ENCODE data around the gene ENOX1. TPM values are rescaled to one million over a fixed set of nuclear protein-coding genes. Genes with fewer than 3 reads are reported as not detected.

The ENOX1 gene
- total and polyA plus RNA-seq, 2 of the 8 experiments (the other 6 are each of a cell fraction or from before 2014, with no cell fraction given) = 0.23 to 0.37 TPM

GRCh38 chr13:43309311-43309710 is 477.5 kb downstream of the ENOX1 start:
- H3K14ac ChIP-seq (ENCODE audit: insufficient read length) = no peak overlapping the region
- H3K9ac ChIP-seq (replicated peaks in 1 of 4; ENCODE audit: extremely low read depth in 1 of 4, low read depth in 3 of 4, low read length in 3 of 4) = no peak overlapping the region
- H3K56ac ChIP-seq (replicated peaks; ENCODE audit: insufficient read length, low read depth, low read length) = no peak overlapping the region
- no peak overlapping the region for H2BK5ac ChIP-seq (ENCODE audit: low read depth, low read length)
- FAIRE-seq (no peak), DNase-seq (ENCODE audit: low read depth in 1 of 2, low spot score in 2 of 2) (no peak)
- no peak overlapping the region for H2BK15ac ChIP-seq (ENCODE audit: low read length)
- H2AFZ ChIP-seq (ENCODE audit: low read length) = no peak overlapping the region
- H3K4me3 ChIP-seq (ENCODE audit: extremely low read depth in 1 of 4, insufficient read depth in 2 of 4, low read depth in 3 of 4, low read length in 4 of 4) = no peak overlapping the region
- H3K79me1 ChIP-seq (ENCODE audit: low read depth, low read length) = no peaks in the 10 kb centered on the region
- no peak overlapping the region for H4K91ac ChIP-seq (replicated peaks; ENCODE audit: insufficient read length, low read length)
- no peaks in the 10 kb centered on the region for H3K36me3 ChIP-seq (ENCODE audit: control insufficient read depth in 2 of 4, insufficient read depth in 4 of 4, low read length in 3 of 4)
- H2BK120ac ChIP-seq (replicated peaks; ENCODE audit: low read depth, low read length) = no peak overlapping the region
- H3K79me2 ChIP-seq (ENCODE audit: control insufficient read depth in 1 of 2, insufficient read depth in 2 of 2, low read length in 2 of 2) = no peaks in the 10 kb centered on the region
- no peaks in the 10 kb centered on the region for H4K20me1 ChIP-seq (replicated peaks in 1 of 2; ENCODE audit: control insufficient read depth in 1 of 2, insufficient read depth in 2 of 2, low read length in 2 of 2)
- no peak overlapping the region for H2AK5ac ChIP-seq (ENCODE audit: low read depth, low read length)
- no peak overlapping the region for H3K18ac ChIP-seq (ENCODE audit: extremely low read depth, low read length)
- H2BK20ac ChIP-seq (ENCODE audit: low read length) = no peak overlapping the region
- H4K8ac ChIP-seq (ENCODE audit: extremely low read depth, insufficient read depth, low read length) = no peak overlapping the region
- no peaks in the 10 kb centered on the region for H3K9me3 ChIP-seq (ENCODE audit: insufficient read depth in 2 of 2, low read depth in 1 of 2, low read length in 1 of 2)
- CTCF ChIA-PET (ENCODE audit: partially characterized antibody) = no interaction called here
- peaks cover 0 to 2% (median 0%) of the 10 kb centered on the region in 4 experiments; a peak in 1 of 7 replicates for H3K4me1 ChIP-seq (replicated peaks in 1 of 4; ENCODE audit: control insufficient read depth in 3 of 4, insufficient read depth in 4 of 4, low read length in 3 of 4)
- H3K27ac ChIP-seq (ENCODE audit: low read depth, low read length) = no peak overlapping the region
- H3K23ac ChIP-seq (ENCODE audit: insufficient read length) = no peak overlapping the region
- H3K4me2 ChIP-seq (ENCODE audit: insufficient read depth in 1 of 2, low read depth in 2 of 2, low read length in 2 of 2) = no peak overlapping the region
- no peak overlapping the region for H2BK12ac ChIP-seq (ENCODE audit: low read depth, low read length)
- H3K27me3 ChIP-seq (replicated peaks in 1 of 4; ENCODE audit: control insufficient read depth in 3 of 4, extremely low read depth in 1 of 4, insufficient read depth in 3 of 4, low read length in 3 of 4) = no peaks in the 10 kb centered on the region; a peak in 1 of 7 replicates
- H4K5ac ChIP-seq (ENCODE audit: insufficient read length, low read depth, low read length) = no peak overlapping the region
- POLR2A ChIA-PET (ENCODE audit: partially characterized antibody) = no interaction called here
- 70% methylated on average over 4 of the region's 4 CpGs; no CpG with 5 or more reads in 1 of the 2 experiments for WGBS, 2 experiments (ENCODE audit: extremely low coverage in 1 of 2, insufficient coverage in 1 of 2, insufficient read length in 1 of 2, insufficient replicate concordance in 2 of 2, low coverage in 1 of 2, low lambda C conversion rate in 2 of 2, missing lambda C conversion rate in 1 of 2)
- no peak overlapping the region for H3K4ac ChIP-seq (replicated peaks; ENCODE audit: insufficient read length, low read depth, low read length)
- no peaks in the 10 kb centered on the region; the same call in 1 of the 2 replicates for H3K23me2 ChIP-seq (ENCODE audit: low read depth, low read length)
- no peak for TF ChIP-seq CTCF (IDR thresholded peaks at IDR 0.05; ENCODE audit: control extremely low read depth in 1 of 3, insufficient read depth in 1 of 3, low read depth in 1 of 3, low read length in 3 of 3)
- no peak for TF ChIP-seq EZH2 (IDR thresholded peaks at IDR 0.05; ENCODE audit: low read depth, low read length, severe bottlenecking)
- no peak for TF ChIP-seq RNF2 (IDR thresholded peaks at IDR 0.05; ENCODE audit: borderline replicate concordance, low read depth, low read length, missing control alignments, poor library complexity, severe bottlenecking)
- no peak for TF ChIP-seq SP1 (IDR thresholded peaks at IDR 0.05; ENCODE audit: low read depth, low read length)
- TF ChIP-seq POLR2A (IDR thresholded peaks at IDR 0.05; ENCODE audit: control extremely low read depth in 1 of 2, low read depth in 2 of 2, low read length in 2 of 2) = no peak
- TF ChIP-seq MAFK (IDR thresholded peaks at IDR 0.05; ENCODE audit: low read depth, low read length) = no peak
- TF ChIP-seq, protein P1, sequence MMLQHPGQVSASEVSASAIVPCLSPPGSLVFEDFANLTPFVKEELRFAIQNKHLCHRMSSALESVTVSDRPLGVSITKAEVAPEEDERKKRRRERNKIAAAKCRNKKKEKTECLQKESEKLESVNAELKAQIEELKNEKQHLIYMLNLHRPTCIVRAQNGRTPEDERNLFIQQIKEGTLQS (IDR thresholded peaks at IDR 0.05; ENCODE audit: insufficient read depth, low read depth, low read length) = no peak
- TF ChIP-seq TEAD4 (IDR thresholded peaks at IDR 0.05; ENCODE audit: low read depth, low read length) = no peak
- no peak for TF ChIP-seq CEBPB (IDR thresholded peaks at IDR 0.05; ENCODE audit: low read depth, low read length)
- no peak for TF ChIP-seq GTF2F1 (IDR thresholded peaks at IDR 0.05; ENCODE audit: borderline replicate concordance, low read depth, low read length)
- TF ChIP-seq PHF8 (conservative IDR thresholded peaks at IDR 0.05; ENCODE audit: low read depth, low read length) = no peak

Measured in H1 (cell line).